GM19452 (cell line): ENCODE measurements around the gene TAC3.
"Not testable (repeated sequence)": the region's sequence is repeated elsewhere in the genome, so short reads cannot be mapped to it uniquely, and the experiment has no call there.

Experiments
- ATAC-seq: cut with Tn5 transposase; IDR thresholded peaks from one replicate; pipeline ENCODE4 v1.9.1; 2021; ENCODE audit not compliant: unreplicated experiment

Gene TAC3

DNA sequence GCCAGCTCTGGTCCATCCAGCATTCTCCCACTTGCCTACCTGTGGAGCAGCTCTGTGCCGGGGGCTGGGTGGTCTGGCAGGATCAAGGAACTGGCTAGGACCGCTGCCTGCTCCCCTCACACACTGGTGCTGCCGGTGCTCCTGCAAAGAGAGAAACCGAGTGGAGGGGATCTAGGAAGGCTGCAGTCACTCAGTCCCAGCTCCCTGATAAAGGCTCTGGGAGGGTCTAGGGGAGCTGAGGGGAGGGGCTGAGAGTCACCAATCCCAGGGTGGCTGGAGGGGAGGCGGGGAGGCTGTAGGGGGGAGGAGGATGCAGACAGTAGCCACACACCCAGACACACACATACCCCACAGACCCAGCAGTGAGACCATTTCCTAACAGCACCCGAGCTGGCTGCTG is at the start of gene TAC3:
Gene TAC3, minus strand, starts transcription at position 182 of the 400 bp plus-strand sequence. CDS start 732 bp downstream, outside the sequence.
- ATAC-seq, result no peak

- peak; percentile 79 for ATAC-seq
Measured at GRCh38 chr12:57063991-57064685, 47.8 kb upstream of the TAC3 start.

- no peak for ATAC-seq
Measured at GRCh38 chr12:57058454-57058853, 42.1 kb upstream of the TAC3 start.

DNA sequence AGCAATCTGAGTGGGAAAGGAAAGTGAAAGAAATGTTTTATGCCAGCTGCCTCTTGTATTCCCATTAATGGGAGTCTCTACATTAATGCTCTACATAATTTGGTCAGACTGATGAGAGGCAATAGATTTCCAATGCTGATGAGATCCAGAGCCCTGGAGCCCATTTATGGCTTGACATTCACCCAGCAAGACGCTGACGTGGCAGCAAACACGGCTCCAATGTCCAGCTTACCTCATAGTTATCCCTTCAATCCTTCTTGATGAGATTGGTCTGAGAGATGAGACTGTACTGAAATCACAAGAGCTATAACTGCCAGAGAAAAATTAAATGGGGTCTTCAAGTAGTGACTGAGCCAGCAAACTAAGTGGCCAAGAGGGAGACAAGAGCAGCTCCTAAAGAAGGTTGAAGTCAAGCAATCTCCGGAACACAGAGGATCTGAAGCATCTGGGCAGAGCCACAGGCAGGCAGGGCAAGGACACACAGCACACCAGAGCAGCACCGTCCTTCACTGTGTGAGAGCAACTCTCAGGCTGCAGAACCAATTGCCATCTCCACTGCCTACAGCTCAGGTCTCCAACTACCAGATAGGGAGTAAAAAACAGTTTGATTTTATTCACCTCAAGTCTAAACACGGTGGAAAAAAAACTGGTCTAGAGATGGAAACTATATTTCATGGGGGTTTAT is 40.9 kb upstream of the TAC3 start:
- no peak for ATAC-seq

DNA sequence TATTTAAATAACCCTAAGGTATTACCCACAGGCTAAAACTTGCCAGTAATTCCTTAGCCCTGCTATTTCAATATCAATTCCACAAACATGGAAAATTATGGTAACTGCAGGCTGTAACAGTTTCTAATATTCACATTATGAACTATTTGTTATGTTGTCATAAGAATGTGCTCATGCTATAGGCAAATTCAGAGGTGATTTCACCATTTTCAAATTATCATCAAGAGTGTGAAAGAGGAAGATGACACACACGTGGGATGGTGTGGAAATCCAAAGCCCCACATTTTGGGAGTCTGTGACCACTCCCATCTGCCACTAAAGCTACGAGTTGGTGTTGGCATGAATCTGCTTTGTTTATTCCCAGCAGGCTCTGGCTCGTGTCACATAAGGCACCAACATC is 39.5 kb upstream of the TAC3 start:
- ATAC-seq, result no peak

- ATAC-seq, result not testable (repeated sequence)
Measured at GRCh38 chr12:57053901-57054300, 37.6 kb upstream of the TAC3 start.

- not testable (repeated sequence) for ATAC-seq
Measured at GRCh38 chr12:57053146-57053545, 36.8 kb upstream of the TAC3 start.

DNA sequence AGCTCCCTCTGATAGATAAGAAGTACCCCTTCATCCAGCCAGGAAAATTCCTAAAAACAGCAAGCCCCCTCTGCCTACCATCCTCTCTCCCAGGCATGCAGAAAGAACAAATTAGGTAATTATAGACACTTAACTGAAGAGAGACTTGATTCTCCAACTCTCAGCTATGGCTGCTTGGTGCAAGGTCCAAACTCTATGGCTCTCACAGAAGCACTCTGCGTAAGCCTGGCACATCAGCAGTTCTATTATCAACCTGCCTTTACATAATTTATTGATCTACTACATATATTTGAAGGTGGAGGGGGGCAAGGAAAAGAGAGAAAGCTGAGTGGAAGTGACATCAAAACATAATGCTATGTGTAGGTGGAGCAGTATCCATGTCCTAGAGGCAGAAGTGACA is 34.7 kb upstream of the TAC3 start:
- no peak for ATAC-seq

- ATAC-seq, result no peak
Measured at GRCh38 chr12:57049890-57050289, 33.6 kb upstream of the TAC3 start, which contains the start of gene MYO1A. TSS of gene MYO1A (minus strand) at chr12:57050129. CDS start at chr12:57048323, 1,806 bp downstream.

GRCh38 chr12:57049119-57049446 is 32.8 kb upstream of the TAC3 start:
- no peak for ATAC-seq

DNA sequence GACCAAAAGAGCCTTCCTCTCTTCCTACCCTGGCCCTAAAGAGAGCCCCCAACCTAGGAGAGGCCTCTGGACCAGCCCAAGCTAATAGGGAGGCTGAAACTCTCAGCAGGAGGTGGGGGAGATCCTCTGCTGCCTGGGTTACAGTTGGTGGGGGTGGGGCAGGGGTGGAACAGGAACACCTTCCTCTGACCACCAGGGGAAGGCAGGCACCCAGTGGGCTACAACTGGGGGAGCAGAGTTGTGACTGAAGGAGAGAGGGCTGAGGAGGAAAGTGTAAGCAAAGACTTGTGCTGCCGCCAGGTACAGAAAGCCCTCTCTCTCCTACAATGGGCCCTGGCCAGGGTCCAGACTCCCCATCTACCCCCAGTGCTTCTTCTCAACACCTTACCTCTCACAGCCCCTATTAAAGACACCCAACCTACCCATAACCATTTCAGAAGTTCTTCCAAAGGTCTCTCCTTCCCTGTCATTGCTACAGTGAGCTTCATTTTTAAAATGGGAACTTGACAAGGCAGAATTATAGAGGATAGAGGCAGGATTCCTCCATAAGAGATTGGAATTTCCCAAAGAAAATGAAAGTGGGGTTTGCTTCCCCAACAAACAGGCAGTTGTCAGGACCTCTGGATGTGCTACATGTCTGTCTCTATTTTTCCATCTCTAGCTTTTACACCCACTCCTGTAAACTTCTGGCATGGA is 32.2 kb upstream of the TAC3 start:
- ATAC-seq, result no peak

- no peak for ATAC-seq
Measured at GRCh38 chr12:57047981-57048380, 31.7 kb upstream of the TAC3 start.

- peak; percentile 58 for ATAC-seq
Measured at GRCh38 chr12:57046947-57047890, 30.9 kb upstream of the TAC3 start.

DNA sequence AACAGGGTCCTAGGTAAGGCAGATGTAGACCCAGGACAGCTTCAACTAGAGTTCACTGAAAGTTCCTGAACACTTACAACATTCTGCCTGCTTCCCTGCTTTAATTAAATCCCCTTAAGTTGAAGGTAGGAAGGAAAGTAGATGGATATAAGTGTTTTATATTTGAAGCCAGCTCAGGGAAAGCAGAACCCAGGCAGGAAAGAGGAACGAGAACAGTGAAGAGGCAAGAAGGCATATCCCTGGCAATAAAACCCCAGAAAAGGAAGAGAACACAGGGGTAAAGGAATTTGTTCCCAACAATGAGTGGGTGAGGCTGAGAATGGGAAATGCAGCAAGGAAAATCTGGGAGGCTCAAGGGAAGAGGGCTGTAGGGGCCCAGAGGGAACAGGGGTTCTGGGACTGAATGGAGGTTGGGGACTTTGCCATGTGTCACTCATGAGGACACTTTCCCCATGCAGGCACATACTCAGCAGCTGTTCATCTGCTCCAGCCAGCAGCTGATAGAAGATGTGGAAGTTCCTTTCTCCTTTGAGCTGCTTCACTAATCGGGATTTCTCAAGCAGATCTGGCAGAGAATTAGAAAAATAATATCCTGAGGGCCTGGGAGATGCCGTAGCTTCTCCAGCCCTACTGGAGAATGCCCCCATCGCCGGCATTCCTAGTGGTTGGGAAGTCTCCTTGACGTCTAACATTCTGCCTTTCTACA is 29.9 kb upstream of the TAC3 start:
- no peak for ATAC-seq

- ATAC-seq, result no peak
Measured at GRCh38 chr12:57044889-57045288, 28.6 kb upstream of the TAC3 start.

DNA sequence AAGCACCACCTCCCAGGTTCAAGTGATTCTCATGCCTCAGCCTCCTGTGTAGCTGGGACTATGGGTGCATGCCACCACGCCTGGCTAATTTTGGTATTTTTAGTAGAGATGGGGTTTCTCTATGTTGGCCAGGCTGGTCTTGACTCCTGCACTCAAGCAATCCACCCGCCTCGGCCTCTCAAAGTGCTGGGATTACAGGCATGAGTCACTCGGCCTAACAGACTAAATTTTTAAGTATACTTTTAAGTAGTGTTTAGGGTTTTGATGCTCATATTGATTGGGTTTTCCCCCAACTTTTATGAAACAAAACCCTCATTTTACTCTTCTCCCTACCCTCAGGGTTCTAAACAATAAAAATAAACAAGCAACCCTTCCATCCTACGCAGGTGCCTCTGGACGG is 28.1 kb upstream of the TAC3 start:
- no peak for ATAC-seq

DNA sequence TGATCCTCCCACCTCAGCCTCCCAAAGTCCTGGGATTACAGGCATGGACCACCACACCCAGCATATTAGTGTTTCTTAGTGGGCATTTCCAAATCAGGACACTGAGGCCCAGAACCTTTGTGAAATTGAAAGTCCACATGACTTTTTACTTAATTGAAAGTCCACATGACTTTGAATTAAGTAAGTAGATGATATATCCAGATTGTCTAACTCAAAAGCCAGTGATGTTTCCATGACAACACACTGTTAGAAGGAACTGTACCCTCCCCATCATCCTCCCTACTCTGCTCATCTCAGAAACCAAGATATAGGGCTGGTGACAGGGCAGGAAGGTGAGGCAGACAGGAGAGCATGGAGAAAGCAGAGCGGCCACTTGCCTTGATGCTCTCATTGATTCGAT is 26.4 kb upstream of the TAC3 start:
- ATAC-seq, result no peak

DNA sequence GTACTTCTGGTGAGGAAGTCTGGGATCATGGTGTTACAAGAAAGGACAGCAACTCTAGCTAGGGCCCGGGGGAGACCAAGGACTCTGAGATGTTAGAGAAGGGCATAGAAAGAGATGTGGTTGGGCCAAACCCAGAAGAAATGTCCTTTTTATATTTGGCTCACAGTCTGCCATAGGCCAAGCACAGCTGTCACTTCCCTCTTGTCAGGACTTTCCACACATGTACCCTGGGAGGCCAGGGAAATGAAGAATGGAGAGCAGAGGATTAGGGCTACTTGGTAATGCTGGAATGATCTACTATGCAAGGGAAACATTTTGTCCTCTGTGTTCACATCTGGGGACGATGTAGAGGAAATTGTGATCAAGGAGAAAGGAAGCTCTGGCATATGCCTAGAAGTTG is 24.4 kb upstream of the TAC3 start:
- ATAC-seq, result no peak

DNA sequence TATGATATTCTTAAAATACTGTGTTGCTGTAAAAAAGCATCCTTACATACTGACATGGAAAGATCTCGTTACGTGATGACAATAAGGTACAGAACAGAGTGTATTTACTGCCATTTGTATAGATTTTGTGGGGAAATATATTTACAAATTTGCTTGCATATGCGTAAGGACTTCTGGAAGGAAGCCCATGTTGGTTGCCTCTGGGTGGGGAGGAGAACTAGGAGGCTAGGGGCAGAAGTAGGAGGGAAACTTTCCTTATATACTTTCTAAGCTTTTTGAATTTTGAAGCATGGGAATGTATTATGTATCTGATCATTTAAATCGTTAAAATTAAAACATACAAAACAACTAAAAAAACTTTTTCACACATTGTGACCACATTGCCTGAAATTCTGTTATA is 23.9 kb upstream of the TAC3 start:
- ATAC-seq, result no peak

GRCh38 chr12:57039016-57039798 is 22.9 kb upstream of the TAC3 start:
- ATAC-seq, result no peak
